HepG2 (cell line): ENCODE results near the gene SIRPA. TPM values are rescaled to one million over a fixed set of nuclear protein-coding genes. Genes with fewer than 3 reads are reported as not detected.

Experiments
- CTCF ChIP-seq: sonication (generic); formaldehyde crosslinking; IDR thresholded peaks from 2 replicates; pipeline ENCODE4 v1.5.0; 2020; ENCODE audit warnings: mild to moderate bottlenecking, missing genetic modification reagents, moderate library complexity
- DNMT3B ChIP-seq: conservative IDR thresholded peaks from 2 replicates; pipeline ENCODE4 v1.6.1; 2016; ENCODE audit warnings: missing biosample characterization, control low read depth
- EP300 ChIP-seq, 3 experiments: sonication (generic) in 1 of 3; formaldehyde crosslinking in 1 of 3; IDR thresholded peaks; 2 replicates each; pipeline versions ENCODE4 v1.5.1 to v1.6.1; 2011 to 2020; ENCODE audit warnings: low read depth in 2 of 3, low read length in 2 of 3, borderline replicate concordance in 1 of 3, improper control_type of control experiment in 1 of 3, mild to moderate bottlenecking in 1 of 3, missing genetic modification reagents in 1 of 3, moderate library complexity in 1 of 3
- FOXA1 ChIP-seq, 2 experiments: fragments of 450-650 bp in 1 of 2; sonication (generic) in 1 of 2; formaldehyde crosslinking in 1 of 2; IDR thresholded peaks; 2 replicates each; pipeline versions ENCODE4 v1.4.0 to v1.6.1; 2016 to 2020; ENCODE audit warnings: missing genetic modification reagents in 1 of 2
- HMG20A ChIP-seq: IDR thresholded peaks from 2 replicates; pipeline ENCODE4 v1.6.1; 2016; ENCODE audit warnings: borderline replicate concordance
- NBN ChIP-seq: fragments of 450-650 bp; conservative IDR thresholded peaks from 2 replicates; pipeline ENCODE4 v1.6.1; 2017
- RFX5 ChIP-seq: IDR thresholded peaks from 2 replicates; pipeline ENCODE4 v1.6.1; 2011; ENCODE audit warnings: low read depth, low read length, improper control_type of control experiment
- SKIL ChIP-seq: sonication (generic); formaldehyde crosslinking; IDR thresholded peaks from 2 replicates; pipeline ENCODE4 v1.8.0; 2022; ENCODE audit warnings: missing genetic modification reagents, mild to moderate bottlenecking, moderate library complexity, borderline replicate concordance
- SOX5 ChIP-seq: IDR thresholded peaks from 2 replicates; pipeline ENCODE4 v1.6.1; 2016; ENCODE audit warnings: borderline replicate concordance
- SP5 ChIP-seq: IDR thresholded peaks from 2 replicates; pipeline ENCODE4 v1.6.1; 2016; ENCODE audit warnings: low read depth, borderline replicate concordance
- TAF15 ChIP-seq: fragments of 200-400 bp; formaldehyde crosslinking; IDR thresholded peaks from one replicate; pipeline ENCODE4 v1.6.1; 2018; ENCODE audit warnings: mild to moderate bottlenecking, low read depth, low read length; ENCODE audit not compliant: poor library complexity, severe bottlenecking
- TOPORS ChIP-seq: sonication (generic); formaldehyde crosslinking; IDR thresholded peaks from 2 replicates; pipeline ENCODE4 v1.8.0; 2023; ENCODE audit warnings: mild to moderate bottlenecking, missing genetic modification reagents
- ZNF232 ChIP-seq: sonication (generic); formaldehyde crosslinking; IDR thresholded peaks from 2 replicates; pipeline ENCODE4 v1.4.0; 2020; ENCODE audit warnings: missing genetic modification reagents, borderline replicate concordance
- ZNF24 ChIP-seq: fragments of 450-650 bp; IDR thresholded peaks from 2 replicates; pipeline ENCODE4 v1.6.1; 2017; ENCODE audit warnings: antibody characterized with exemption, mild to moderate bottlenecking
- ZNF746 ChIP-seq: sonication (generic); formaldehyde crosslinking; IDR thresholded peaks from 2 replicates; pipeline ENCODE4 v1.8.0; 2022; ENCODE audit warnings: mild to moderate bottlenecking, missing genetic modification reagents
- ZNF878 ChIP-seq: sonication (generic); formaldehyde crosslinking; IDR thresholded peaks from 2 replicates; pipeline ENCODE4 v1.8.1; 2023; ENCODE audit warnings: mild to moderate bottlenecking, missing genetic modification reagents, moderate library complexity
- polyA plus RNA-seq, 8 experiments: library from polyadenylated mRNA; depleted of rRNA in 3 of 8; stranded (reverse) in 7 of 8; unstranded in 1 of 8; fragments of >200 nt; fragmentation: Illumina TruSeq in 4 of 8; extraction: Trizol in 4 of 8; gene quantifications; 2 replicates each; pipeline versions ENCODE4 v1.2.1 to v1.2.3, GENCODE V29; 2011 to 2016; ENCODE audit warnings: low read depth in 4 of 8, missing spikeins in 1 of 8, mixed read lengths in 1 of 8; ENCODE audit not compliant: insufficient read depth in 1 of 8
- total RNA-seq, 5 experiments: library from RNA; depleted of rRNA; stranded (reverse); fragments of >200 nt; fragmentation: Illumina TruSeq; extraction: Trizol; gene quantifications; 2 replicates each; pipeline ENCODE4 v1.2.3, GENCODE V29; 2016; ENCODE audit warnings: low read depth in 1 of 5
- TF ChIP-seq, protein P1 (sequence below): sonication (generic); formaldehyde crosslinking; IDR thresholded peaks from 2 replicates; pipeline ENCODE4 v1.4.0; 2020; ENCODE audit warnings: missing genetic modification reagents
- TF ChIP-seq, protein P2 (sequence below): IDR thresholded peaks from 2 replicates; pipeline ENCODE4 v1.6.1; 2012; ENCODE audit warnings: low read length, improper control_type of control experiment

Gene SIRPA
- total and polyA plus RNA-seq, 2 of the 13 experiments (the other 11 are each of a cell fraction or from before 2014, with no cell fraction given) = 7.2 to 17.6 TPM

DNA sequence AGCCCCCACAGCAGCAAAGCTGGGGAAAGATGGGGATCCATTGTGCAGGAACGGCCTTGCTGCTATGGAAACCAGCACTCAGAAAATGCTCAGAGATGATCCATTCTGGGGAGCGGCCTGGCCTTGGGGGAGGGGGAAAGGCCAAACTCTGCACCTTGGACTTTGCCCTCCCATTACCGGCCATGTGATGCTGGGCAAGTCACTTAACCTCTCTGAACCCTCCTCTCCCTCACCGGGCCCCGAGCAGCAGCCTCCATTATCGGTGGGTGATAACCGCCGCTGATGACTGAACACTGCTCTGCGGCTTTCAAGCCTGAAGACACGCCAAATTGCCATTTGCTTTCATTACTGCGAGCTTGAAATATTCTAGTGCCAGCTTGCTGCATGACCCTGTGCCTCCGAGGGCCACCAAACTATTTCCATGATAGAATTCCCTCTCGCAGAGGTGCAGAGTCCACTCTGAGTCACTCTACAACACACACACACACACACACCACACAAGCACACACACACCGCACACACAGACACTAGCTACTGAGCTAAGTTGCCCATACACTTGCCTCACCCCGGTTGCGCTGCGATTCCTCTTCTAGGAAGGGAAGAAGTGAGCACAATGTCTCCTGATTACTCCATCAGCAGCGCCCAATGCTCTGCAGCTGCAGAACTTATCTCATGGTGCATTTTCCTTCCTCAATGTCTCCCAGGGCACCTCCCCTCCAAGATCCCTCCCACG, 20.6 kb upstream of the SIRPA start (continued):
- TF ChIP-seq, protein P1, sequence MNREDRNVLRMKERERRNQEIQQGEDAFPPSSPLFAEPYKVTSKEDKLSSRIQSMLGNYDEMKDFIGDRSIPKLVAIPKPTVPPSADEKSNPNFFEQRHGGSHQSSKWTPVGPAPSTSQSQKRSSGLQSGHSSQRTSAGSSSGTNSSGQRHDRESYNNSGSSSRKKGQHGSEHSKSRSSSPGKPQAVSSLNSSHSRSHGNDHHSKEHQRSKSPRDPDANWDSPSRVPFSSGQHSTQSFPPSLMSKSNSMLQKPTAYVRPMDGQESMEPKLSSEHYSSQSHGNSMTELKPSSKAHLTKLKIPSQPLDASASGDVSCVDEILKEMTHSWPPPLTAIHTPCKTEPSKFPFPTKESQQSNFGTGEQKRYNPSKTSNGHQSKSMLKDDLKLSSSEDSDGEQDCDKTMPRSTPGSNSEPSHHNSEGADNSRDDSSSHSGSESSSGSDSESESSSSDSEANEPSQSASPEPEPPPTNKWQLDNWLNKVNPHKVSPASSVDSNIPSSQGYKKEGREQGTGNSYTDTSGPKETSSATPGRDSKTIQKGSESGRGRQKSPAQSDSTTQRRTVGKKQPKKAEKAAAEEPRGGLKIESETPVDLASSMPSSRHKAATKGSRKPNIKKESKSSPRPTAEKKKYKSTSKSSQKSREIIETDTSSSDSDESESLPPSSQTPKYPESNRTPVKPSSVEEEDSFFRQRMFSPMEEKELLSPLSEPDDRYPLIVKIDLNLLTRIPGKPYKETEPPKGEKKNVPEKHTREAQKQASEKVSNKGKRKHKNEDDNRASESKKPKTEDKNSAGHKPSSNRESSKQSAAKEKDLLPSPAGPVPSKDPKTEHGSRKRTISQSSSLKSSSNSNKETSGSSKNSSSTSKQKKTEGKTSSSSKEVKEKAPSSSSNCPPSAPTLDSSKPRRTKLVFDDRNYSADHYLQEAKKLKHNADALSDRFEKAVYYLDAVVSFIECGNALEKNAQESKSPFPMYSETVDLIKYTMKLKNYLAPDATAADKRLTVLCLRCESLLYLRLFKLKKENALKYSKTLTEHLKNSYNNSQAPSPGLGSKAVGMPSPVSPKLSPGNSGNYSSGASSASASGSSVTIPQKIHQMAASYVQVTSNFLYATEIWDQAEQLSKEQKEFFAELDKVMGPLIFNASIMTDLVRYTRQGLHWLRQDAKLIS (CRISPR knock-in tag) = no peak
- TF ChIP-seq NBN (no peak), TAF15 (no peak), TOPORS (no peak), ZNF878 (CRISPR knock-in tag) (no peak), RFX5 (no peak), DNMT3B (CRISPR knock-in tag) (no peak), SP5 (no peak), ZNF746 (CRISPR knock-in tag) (peak; percentile 40; the same call in 1 of the 2 replicates), FOXA1 (IDR thresholded peaks at IDR 0.05) (no peak), FOXA1 (CRISPR knock-in tag; IDR thresholded peaks at IDR 0.05) (no peak), HMG20A (CRISPR knock-in tag) (peak; percentile 53; the same call in 1 of the 2 replicates), SOX5 (CRISPR knock-in tag) (no peak), ZNF232 (CRISPR knock-in tag) (no peak), EP300 (IDR thresholded peaks at IDR 0.05; ENCODE audit: low read depth in 2 of 2, low read length in 2 of 2) (0 out of 4 replicates have a peak, but pooled peaks of 1 of the 2 experiments have one; percentile 47), EP300 (CRISPR knock-in tag; IDR thresholded peaks at IDR 0.05; ENCODE audit: borderline replicate concordance) (no peak), SKIL (no peak), ZNF24 (no peak), CTCF (no peak)
- TF ChIP-seq, protein P2, sequence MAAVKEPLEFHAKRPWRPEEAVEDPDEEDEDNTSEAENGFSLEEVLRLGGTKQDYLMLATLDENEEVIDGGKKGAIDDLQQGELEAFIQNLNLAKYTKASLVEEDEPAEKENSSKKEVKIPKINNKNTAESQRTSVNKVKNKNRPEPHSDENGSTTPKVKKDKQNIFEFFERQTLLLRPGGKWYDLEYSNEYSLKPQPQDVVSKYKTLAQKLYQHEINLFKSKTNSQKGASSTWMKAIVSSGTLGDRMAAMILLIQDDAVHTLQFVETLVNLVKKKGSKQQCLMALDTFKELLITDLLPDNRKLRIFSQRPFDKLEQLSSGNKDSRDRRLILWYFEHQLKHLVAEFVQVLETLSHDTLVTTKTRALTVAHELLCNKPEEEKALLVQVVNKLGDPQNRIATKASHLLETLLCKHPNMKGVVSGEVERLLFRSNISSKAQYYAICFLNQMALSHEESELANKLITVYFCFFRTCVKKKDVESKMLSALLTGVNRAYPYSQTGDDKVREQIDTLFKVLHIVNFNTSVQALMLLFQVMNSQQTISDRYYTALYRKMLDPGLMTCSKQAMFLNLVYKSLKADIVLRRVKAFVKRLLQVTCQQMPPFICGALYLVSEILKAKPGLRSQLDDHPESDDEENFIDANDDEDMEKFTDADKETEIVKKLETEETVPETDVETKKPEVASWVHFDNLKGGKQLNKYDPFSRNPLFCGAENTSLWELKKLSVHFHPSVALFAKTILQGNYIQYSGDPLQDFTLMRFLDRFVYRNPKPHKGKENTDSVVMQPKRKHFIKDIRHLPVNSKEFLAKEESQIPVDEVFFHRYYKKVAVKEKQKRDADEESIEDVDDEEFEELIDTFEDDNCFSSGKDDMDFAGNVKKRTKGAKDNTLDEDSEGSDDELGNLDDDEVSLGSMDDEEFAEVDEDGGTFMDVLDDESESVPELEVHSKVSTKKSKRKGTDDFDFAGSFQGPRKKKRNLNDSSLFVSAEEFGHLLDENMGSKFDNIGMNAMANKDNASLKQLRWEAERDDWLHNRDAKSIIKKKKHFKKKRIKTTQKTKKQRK = no peak
